Adrenal gland (tissue), 12 donors: Measurements from ENCODE around the gene BSG. TPM values are rescaled to one million over a fixed set of nuclear protein-coding genes. Genes with fewer than 3 reads are reported as not detected.

Experiments used
- DNase-seq, 7 donors: peaks; one replicate each; pipeline ENCODE4 v3.0.0-alpha.2; 2019 to 2020
- H3K27ac ChIP-seq, 5 donors: fragments of 200-600 bp; sonication (generic) in 4 of 5; 1 replicate in 3 of 5; 2 replicates in 2 of 5; pipeline versions ENCODE4 v1.5.1 to v1.8.0; 2016 to 2020; ENCODE audit warnings: mild to moderate bottlenecking in 1 of 5
- H3K27me3 ChIP-seq: fragments of 200-600 bp; 2 replicates; pipeline ENCODE4 v1.8.0; 2021
- H3K36me3 ChIP-seq, 2 donors: fragments of 200-600 bp; replicated peaks in 1 of 2; 1 replicate in 1 of 2; 2 replicates in 1 of 2; pipeline versions ENCODE4 v1.5.1 to v1.8.0; 2018 to 2022
- H3K4me1 ChIP-seq, 2 donors: fragments of 200-600 bp; replicated peaks in 1 of 2; 1 replicate in 1 of 2; 2 replicates in 1 of 2; pipeline versions ENCODE4 v1.5.1 to v1.8.0; 2018 to 2021
- H3K4me3 ChIP-seq, 4 donors: fragments of 200-600 bp; sonication (generic) in 3 of 4; one replicate each; pipeline ENCODE4 v1.5.1; 2016 to 2018
- H3K9me3 ChIP-seq, 3 donors: fragments of 200-600 bp; sonication (generic) in 1 of 3; replicated peaks in 1 of 3; 1 replicate in 2 of 3; 2 replicates in 1 of 3; pipeline versions ENCODE4 v1.5.1 to v1.8.0; 2016 to 2021
- CTCF ChIP-seq, 6 experiments: fragments of 450-650 bp in 4 of 6; fragments of 200-600 bp in 2 of 6; sonication (generic) in 1 of 6; IDR thresholded peaks; 1 replicate in 5 of 6; 2 replicates in 1 of 6; pipeline versions ENCODE4 v1.5.1 to v1.8.0; 2016 to 2021; ENCODE audit warnings: antibody characterized with exemption in 6 of 6, mild to moderate bottlenecking in 2 of 6, moderate library complexity in 1 of 6
- POLR2A ChIP-seq, 2 donors: fragments of 450-650 bp; IDR thresholded peaks; one replicate each; pipeline ENCODE4 v1.6.1; 2017; ENCODE audit warnings: antibody characterized with exemption in 2 of 2, mild to moderate bottlenecking in 2 of 2, moderate library complexity in 1 of 2
- WGBS, 4 donors: extraction: QIAGEN DNeasy Blood & Tissue Kit in 2 of 4; methylation state at CpG; one replicate each; pipeline versions ENCODE4 v1.1.5 to v1.1.7; 2013 to 2017; 5-methylcytosine and 5-hydroxymethylcytosine counted together
- intact Hi-C, 2 donors: fragments of 100-400 bp; cut with DNase I; formaldehyde crosslinking; loops; one replicate each; pipeline versions ENCODE4 v1.14.1 to v1.15.0; 2022 to 2023
- polyA plus RNA-seq, 3 donors: library from polyadenylated mRNA; stranded (reverse); fragments of 200-250 nt in 2 of 3; fragments of 350-450 nt in 1 of 3; fragmentation: Illumina TruSeq in 1 of 3; extraction: RNeasy Lipid Tissue Mini Kit (QIAGEN cat#74804) in 1 of 3; gene quantifications; one replicate each; pipeline ENCODE4 v1.2.3, GENCODE V29; 2013 to 2014
- total RNA-seq, 9 donors: library from RNA; depleted of rRNA in 4 of 9; stranded (reverse); fragments of >200 nt in 4 of 9; fragments of 120-200 nt in 1 of 9; fragmentation: NEBNext Ultra II Directional in 1 of 9; extraction: Animal tissue kit (Norgen Biotek cat#: 25700) in 1 of 9; gene quantifications; one replicate each; pipeline versions ENCODE4 v1.1.0 to v1.2.4, GENCODE V29; 2013 to 2023
- donor health status: healthy with polysubstance abuse.
- donor health status: Bipolar disorder and iron deficiency.
- donor health status: DM: yes; HTN: yes; CAD: no.
- donor health status: DM: no; HTN: no; CAD: no.
- donor health status: DM: no; HTN: no; CAD: no.
- donor health status: DM: yes; HTN: yes; CAD: no.

BSG gene
- total and polyA plus RNA-seq, 12 donors = 328 to 2,214 (median 832) TPM

DNA sequence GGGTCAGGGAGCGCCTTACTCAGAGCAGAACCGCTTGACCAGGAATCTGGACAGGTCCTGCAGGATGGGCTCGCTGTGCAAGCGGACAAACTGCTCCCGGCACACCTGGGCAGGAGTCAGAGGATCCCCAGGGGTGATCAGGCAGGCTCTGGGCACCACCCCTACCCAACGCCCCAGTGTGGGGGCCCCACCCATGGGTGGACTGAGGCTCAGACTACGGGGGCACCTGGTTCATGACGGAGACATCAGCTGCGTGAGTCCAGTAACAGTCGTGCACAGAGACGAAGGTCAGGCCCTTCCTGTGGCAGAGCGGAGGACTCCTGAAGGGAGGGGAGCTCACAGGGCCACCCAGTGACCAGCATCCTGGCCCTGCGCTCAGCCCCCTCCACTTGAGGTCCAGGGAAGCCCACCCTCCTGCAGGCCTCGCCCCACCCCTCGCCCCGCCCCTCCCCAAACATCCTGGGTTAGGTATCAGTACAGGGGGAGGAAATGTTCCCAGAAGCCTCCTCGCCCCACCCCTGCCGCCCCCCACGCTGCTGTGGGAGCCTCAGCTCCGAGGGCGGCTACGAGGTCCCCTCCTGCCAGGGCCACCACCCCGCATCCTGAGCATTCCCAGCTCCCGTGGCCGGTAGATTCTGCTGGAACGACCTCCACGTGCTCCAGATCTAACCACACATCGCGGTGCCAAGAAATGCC, 45.3 kb downstream of the BSG start:
- Histone ChIP-seq H3K9me3 (no peaks in the 10 kb centered on the region), H3K4me3 (no peak overlapping the region), H3K4me1 (no peaks in the 10 kb centered on the region), H3K27me3 (no peaks in the 10 kb centered on the region), H3K27ac (no peak overlapping the region), H3K36me3 (peaks cover 0 to 50% of the 10 kb centered on the region in 2 donors)
- DNase-seq = no peak
- intact Hi-C loops = no loop called here
- 87 to 92% (median 90%) methylated on average over 9 to 29 of the region's 29 CpGs for WGBS, 4 donors
- no peak for TF ChIP-seq CTCF (IDR thresholded peaks at IDR 0.05)
- no peak for TF ChIP-seq POLR2A (IDR thresholded peaks at IDR 0.05)

DNA sequence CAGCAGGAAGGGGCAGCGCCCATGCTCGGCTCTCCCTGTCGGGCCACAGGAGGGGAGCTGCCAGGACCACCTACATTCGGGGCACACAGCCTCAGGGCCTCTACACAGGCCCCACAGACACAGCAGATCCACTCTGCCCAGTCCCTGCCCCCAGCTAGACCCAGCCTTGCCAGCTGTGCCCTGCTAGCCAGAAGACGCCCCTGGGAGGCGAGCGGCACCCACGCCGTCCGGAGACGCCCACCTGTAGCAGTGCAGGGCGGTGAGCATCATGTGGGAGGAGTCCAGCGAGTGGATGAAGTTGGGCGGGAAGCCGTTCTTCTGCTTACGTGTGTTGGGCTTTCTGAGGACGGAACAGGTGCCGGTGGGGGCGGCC, 45.8 kb downstream of the BSG start:
- 75 to 92% (median 90%) methylated on average over 4 to 19 of the region's 19 CpGs for WGBS, 4 donors

GRCh38 chr19:618674-619285, 46.4 kb downstream of the BSG start:
- no peaks in the 10 kb centered on the region for H3K27me3 ChIP-seq
- TF ChIP-seq CTCF (IDR thresholded peaks at IDR 0.05) (no peak), POLR2A (IDR thresholded peaks at IDR 0.05) (no peak)
- intact Hi-C loops = no loop called here
- H3K4me1 ChIP-seq = no peaks in the 10 kb centered on the region
- no peak for DNase-seq
- H3K27ac ChIP-seq = no peak overlapping the region
- 89 to 96% (median 90%) methylated on average over 18 to 27 of the region's 27 CpGs for WGBS, 4 donors
- no peak overlapping the region for H3K4me3 ChIP-seq
- peaks cover 0 to 60% of the 10 kb centered on the region in 2 donors for H3K36me3 ChIP-seq
- H3K9me3 ChIP-seq = no peaks in the 10 kb centered on the region

More for the DNA sequence above, 45.8 kb downstream of the BSG start:
- Histone ChIP-seq H3K4me3 (no peak overlapping the region), H3K27me3 (no peaks in the 10 kb centered on the region), H3K4me1 (no peaks in the 10 kb centered on the region), H3K9me3 (no peaks in the 10 kb centered on the region), H3K36me3 (peaks cover 0 to 55% of the 10 kb centered on the region in 2 donors), H3K27ac (no peak overlapping the region)
- intact Hi-C loops = no loop called here
- DNase-seq = no peak
- TF ChIP-seq CTCF (IDR thresholded peaks at IDR 0.05) = no peak
- TF ChIP-seq POLR2A (IDR thresholded peaks at IDR 0.05) = no peak

- no peak overlapping the region for H3K4me3 ChIP-seq
- H3K27me3 ChIP-seq = no peaks in the 10 kb centered on the region
- no peaks in the 10 kb centered on the region for H3K9me3 ChIP-seq
- TF ChIP-seq POLR2A (IDR thresholded peaks at IDR 0.05) = no peak
- no peak for TF ChIP-seq CTCF (IDR thresholded peaks at IDR 0.05)
- 87 to 94% (median 93%) methylated on average over 26 to 47 of the region's 47 CpGs for whole genome bisulfite sequencing, 4 donors
- intact Hi-C loops = no loop called here
- H3K4me1 ChIP-seq = no peaks in the 10 kb centered on the region
- peaks cover 0 to 62% of the 10 kb centered on the region in 2 donors for H3K36me3 ChIP-seq
- DNase-seq = no peak
- no peak overlapping the region for H3K27ac ChIP-seq
Observed at GRCh38 chr19:619286-620002, 47.0 kb downstream of the BSG start.
